GM12878 (cell line): ENCODE results near the gene TTLL11.

ENCODE experiments used
- CHD2 ChIP-seq: IDR thresholded peaks from 2 replicates; pipeline ENCODE4 v1.6.1; 2011; ENCODE audit warnings: low read depth, low read length, improper control_type of control experiment, borderline replicate concordance
- MYC ChIP-seq: IDR thresholded peaks from 2 replicates; pipeline ENCODE4 v1.6.1; 2011; ENCODE audit warnings: mild to moderate bottlenecking, low read length, moderate library complexity, inconsistent platforms; ENCODE audit not compliant: insufficient read depth, insufficient replicate concordance, insufficient read length, severe bottlenecking

DNA sequence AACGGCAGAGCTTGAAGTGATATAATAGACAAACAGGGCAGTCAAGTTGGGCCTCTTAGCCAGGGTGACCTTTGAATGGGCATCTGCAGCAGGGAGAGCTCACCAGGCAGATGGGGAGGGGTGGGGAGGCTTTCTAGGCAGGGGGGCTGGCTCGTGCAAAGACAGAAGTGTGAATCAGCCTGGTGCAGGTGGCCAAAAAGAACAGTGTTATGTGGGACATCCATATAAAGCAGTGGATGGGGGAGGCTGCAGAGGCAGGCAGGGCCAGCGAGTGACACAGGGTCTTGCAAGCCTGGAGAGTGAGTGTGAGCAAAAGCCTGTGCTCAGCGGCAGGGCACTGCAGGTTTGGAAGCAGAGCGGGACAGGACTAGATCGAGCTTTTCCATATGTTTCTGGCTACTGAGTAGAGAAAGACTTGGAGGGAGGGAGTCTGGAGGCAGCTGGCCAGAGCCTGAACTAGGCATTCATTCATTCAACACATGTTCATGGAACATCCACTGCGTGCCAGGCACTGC, 14.2 kb upstream of the TTLL11 start:
- TF ChIP-seq MYC = no peak
- TF ChIP-seq CHD2 = no peak
